PC-3 (cell line): ENCODE results near the gene HNRNPLL. TPM values are rescaled to one million over a fixed set of nuclear protein-coding genes. Genes with fewer than 3 reads are reported as not detected.

Source experiments
- ATAC-seq: fragments of 200-7000 bp; cut with Tn5 transposase; 2 replicates; pipeline ENCODE4 v1.9.1; 2020; ENCODE audit warnings: mild to moderate bottlenecking, moderate library complexity
- BruUV-seq: library from RNA; stranded (reverse); fragments of 400-500 nt; replicated peaks from 2 replicates; lab custom pipeline; 2021; lab: Mats Ljungman, UMichigan
- CTCF ChIA-PET: fragments of 300-600 bp; sonication (Branson Sonifier 250); formaldehyde crosslinking; loops from one replicate; lab custom pipeline; 2022; ENCODE audit warnings: antibody characterized with exemption; lab: Charles Lee
- POLR2A ChIA-PET: fragments of 300-600 bp; sonication (Branson Sonifier 250); formaldehyde crosslinking; loops from one replicate; lab custom pipeline; 2022; ENCODE audit warnings: antibody characterized with exemption; ENCODE audit not compliant: unreplicated experiment; lab: Charles Lee
- DNase-seq: peaks from one replicate; pipeline ENCODE4 v3.0.0-alpha.2; 2015
- H2AFZ ChIP-seq: fragments of 300-600 bp; sonication (generic); 2 replicates; pipeline ENCODE4 v1.6.0; 2016; ENCODE audit warnings: antibody characterized with exemption, low read length
- H3F3A ChIP-seq: fragments of 300-600 bp; sonication (generic); one replicate; pipeline ENCODE4 v1.6.0; 2017; ENCODE audit warnings: antibody characterized with exemption, low read length, control low read depth, mild to moderate bottlenecking; ENCODE audit not compliant: unreplicated experiment
- H3K27ac ChIP-seq: fragments of 300-600 bp; sonication (generic); 2 replicates; pipeline ENCODE4 v1.5.1; 2016; ENCODE audit warnings: mild to moderate bottlenecking, low read length
- H3K27me3 ChIP-seq: fragments of 300-600 bp; sonication (generic); 2 replicates; pipeline ENCODE4 v1.6.1; 2016; ENCODE audit warnings: low read length, mixed read lengths
- H3K36me3 ChIP-seq: fragments of 300-600 bp; sonication (generic); 2 replicates; pipeline ENCODE4 v1.6.1; 2016; ENCODE audit warnings: low read depth, mixed run types, low read length, mixed read lengths
- H3K4me1 ChIP-seq: fragments of 300-600 bp; sonication (generic); 2 replicates; pipeline ENCODE4 v1.5.1; 2016; ENCODE audit warnings: low read length; ENCODE audit not compliant: insufficient read depth
- H3K4me2 ChIP-seq: fragments of 300-600 bp; sonication (generic); 2 replicates; pipeline ENCODE4 v1.6.0; 2016; ENCODE audit warnings: low read length
- H3K4me3 ChIP-seq: fragments of 300-600 bp; sonication (generic); 2 replicates; pipeline ENCODE4 v1.5.1; 2016; ENCODE audit warnings: mild to moderate bottlenecking, low read length, mixed read lengths
- H3K79me2 ChIP-seq: fragments of 300-600 bp; sonication (generic); 2 replicates; pipeline ENCODE4 v1.6.1; 2017; ENCODE audit warnings: low read length, mixed read lengths
- H3K9ac ChIP-seq: fragments of 300-600 bp; sonication (generic); 2 replicates; pipeline ENCODE4 v1.6.0; 2016; ENCODE audit warnings: mild to moderate bottlenecking, low read length
- H3K9me2 ChIP-seq: fragments of 300-600 bp; sonication (generic); replicated peaks from 2 replicates; pipeline ENCODE4 v1.6.1; 2016; ENCODE audit warnings: mixed run types, low read length, mixed read lengths
- H3K9me3 ChIP-seq: fragments of 300-600 bp; sonication (generic); 2 replicates; pipeline ENCODE4 v1.6.1; 2016; ENCODE audit warnings: low read length, mixed read lengths
- H4K20me1 ChIP-seq: fragments of 300-600 bp; sonication (generic); 2 replicates; pipeline ENCODE4 v1.6.1; 2016; ENCODE audit warnings: low read length, mixed read lengths
- CTCF ChIP-seq: fragments of 300-600 bp; sonication (generic); conservative IDR thresholded peaks from 2 replicates; pipeline ENCODE4 v1.5.1; 2017; ENCODE audit warnings: antibody characterized with exemption, low read depth, mild to moderate bottlenecking, low read length
- EZH2 ChIP-seq: fragments of 300-600 bp; sonication (generic); IDR thresholded peaks from one replicate; pipeline ENCODE4 v1.6.1; 2017; ENCODE audit warnings: antibody characterized with exemption, mild to moderate bottlenecking, low read length; ENCODE audit not compliant: unreplicated experiment
- EZH2phosphoT487 ChIP-seq: fragments of 300-600 bp; sonication (generic); IDR thresholded peaks from 2 replicates; pipeline ENCODE4 v1.6.1; 2018; ENCODE audit warnings: mild to moderate bottlenecking, antibody characterized with exemption, low read length, borderline replicate concordance
- intact Hi-C: fragments of 100-400 bp; cut with micrococcal nuclease; formaldehyde crosslinking; loops from 2 replicates; pipeline ENCODE4 v1.9.0; 2023
- total RNA-seq: library from RNA; depleted of rRNA; stranded (reverse); fragments of >200 nt; gene quantifications from 2 replicates; pipeline ENCODE4 v1.2.3, GENCODE V29; 2014

Gene HNRNPLL
- total RNA-seq, 1 experiment from 2014 or later = 30.1 TPM

- no peaks in the 10 kb centered on the region for H3K9me2 ChIP-seq
- CTCF ChIA-PET = no interaction called here
- no peaks in the 10 kb centered on the region for H3K36me3 ChIP-seq
- H3K9ac ChIP-seq = no peak overlapping the region
- ATAC-seq (no peak), DNase-seq (no peak)
- H3K4me3 ChIP-seq = no peak overlapping the region
- no peaks in the 10 kb centered on the region for H3F3A ChIP-seq
- no peaks in the 10 kb centered on the region for H3K9me3 ChIP-seq
- POLR2A ChIA-PET = no interaction called here
- peaks cover 19% of the 10 kb centered on the region; the same call in 1 of the 2 replicates for H3K4me1 ChIP-seq
- H3K4me2 ChIP-seq = no peak overlapping the region
- no peaks in the 10 kb centered on the region for H3K79me2 ChIP-seq
- H3K27ac ChIP-seq = no peak overlapping the region
- H4K20me1 ChIP-seq = no peaks in the 10 kb centered on the region
- BruUV-seq = no TSS peak
- intact Hi-C loops = loop anchor here (10.0 kb wide), 1 partner anchor 142 kb away; the partner anchor contains the start of gene ATL2
- TF ChIP-seq CTCF = no peak
- no peak for TF ChIP-seq EZH2phosphoT487
- no peak for TF ChIP-seq EZH2
- no peak overlapping the region for H2AFZ ChIP-seq
- no peaks in the 10 kb centered on the region for H3K27me3 ChIP-seq
Measured at GRCh38 chr2:38516526-38516925, 86.2 kb downstream of the HNRNPLL start.

GRCh38 chr2:38516122-38516521, 86.6 kb downstream of the HNRNPLL start:
- Histone ChIP-seq H3K4me1 (peaks cover 19% of the 10 kb centered on the region; the same call in 1 of the 2 replicates), H3K9me3 (no peaks in the 10 kb centered on the region), H3F3A (no peaks in the 10 kb centered on the region), H3K9ac (no peak overlapping the region), H4K20me1 (no peaks in the 10 kb centered on the region), H3K9me2 (no peaks in the 10 kb centered on the region), H3K4me3 (peak overlapping the region; percentile 50; the same call in 1 of the 2 replicates), H3K79me2 (no peaks in the 10 kb centered on the region), H3K27ac (peak overlapping the region; percentile 84), H2AFZ (0 out of 2 replicates have a peak overlapping the region, but pooled peaks have one; percentile 71), H3K36me3 (no peaks in the 10 kb centered on the region), H3K27me3 (no peaks in the 10 kb centered on the region), H3K4me2 (peak overlapping the region; percentile 74)
- BruUV-seq = no TSS peak
- no peak for DNase-seq
- ChIA-PET CTCF (no interaction called here), POLR2A (interaction anchor here (0.6 kb wide), 1 partner anchor 120 kb away, joined by 13 read pairs; no protein-coding TSS in a partner anchor)
- no peak for ATAC-seq
- intact Hi-C loops = loop anchor here (10.0 kb wide), 1 partner anchor 141 kb away; the partner anchor contains the start of gene ATL2
- TF ChIP-seq CTCF = no peak
- TF ChIP-seq EZH2 = no peak
- TF ChIP-seq EZH2phosphoT487 = no peak
